Mammary epithelial cell (primary cell): ENCODE results near the gene SRP19.

ENCODE experiments used
- CTCF ChIP-seq, 2 donors: IDR thresholded peaks in 1 of 2; conservative IDR thresholded peaks in 1 of 2; 2 replicates each; pipeline ENCODE4 v1.5.1; 2011 to 2012; ENCODE audit warnings: inconsistent platforms in 2 of 2, low read length in 2 of 2, mild to moderate bottlenecking in 2 of 2, control low read depth in 1 of 2, low read depth in 1 of 2; ENCODE audit not compliant: insufficient read depth in 1 of 2; ENCODE audit errors: extremely low read depth in 1 of 2
- EZH2 ChIP-seq: IDR thresholded peaks from 2 replicates; pipeline ENCODE4 v1.6.1; 2012; ENCODE audit warnings: low read length, inconsistent platforms, borderline replicate concordance

DNA sequence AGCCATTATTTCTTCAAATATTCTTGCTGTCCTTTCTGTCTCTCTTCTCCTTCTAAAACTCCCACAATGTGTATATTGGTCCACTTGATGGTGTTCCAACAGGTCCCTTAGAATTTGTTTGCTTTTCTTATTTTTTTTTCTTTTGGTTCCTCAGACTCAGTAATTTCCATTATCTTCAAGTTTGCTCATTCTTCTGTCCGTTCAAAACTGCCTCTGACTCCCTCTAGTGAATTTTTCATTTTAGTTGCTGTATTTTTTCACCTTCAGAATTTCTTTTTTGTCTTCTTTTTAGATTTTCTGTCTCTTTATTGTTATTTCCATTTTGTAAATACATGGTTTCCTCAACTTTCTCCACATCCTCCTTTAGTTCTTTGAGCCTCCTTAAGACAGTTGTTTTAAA, 6.4 kb upstream of the SRP19 start:
- no peak for TF ChIP-seq CTCF (conservative IDR thresholded peaks at IDR 0.05 in 1 of 2, IDR thresholded peaks at IDR 0.05 in 1 of 2; ENCODE audit: extremely low read depth in 1 of 2, insufficient read depth in 1 of 2, low read depth in 1 of 2, low read length in 2 of 2)
- no peak for TF ChIP-seq EZH2
